HG03066 (cell line): ENCODE data around the gene GPR65.

Experiments used
- ATAC-seq: cut with Tn5 transposase; IDR thresholded peaks from one replicate; pipeline ENCODE4 v1.9.1; 2021; ENCODE audit warnings: low read depth; ENCODE audit not compliant: unreplicated experiment

The GPR65 gene

GRCh38 chr14:88005050-88005481, at the start of gene GPR65:
TSS of gene GPR65 (plus strand) at chr14:88005135. CDS start at chr14:88010848, 5,713 bp downstream.
- peak; percentile 65 for ATAC-seq

- ATAC-seq: no peak
Observed at GRCh38 chr14:87955501-87955900, 49.4 kb upstream of the GPR65 start.

GRCh38 chr14:87960013-87960787, 44.7 kb upstream of the GPR65 start:
- ATAC-seq: no peak

- no peak for ATAC-seq
Observed at GRCh38 chr14:87961246-87961645, 43.7 kb upstream of the GPR65 start.

GRCh38 chr14:87966816-87967215, 38.1 kb upstream of the GPR65 start:
- no peak for ATAC-seq

GRCh38 chr14:87967496-87967895, 37.4 kb upstream of the GPR65 start:
- no peak for ATAC-seq

- peak; percentile 86 for ATAC-seq
Observed at GRCh38 chr14:87971010-87971409, 33.9 kb upstream of the GPR65 start.

GRCh38 chr14:87975636-87976035, 29.3 kb upstream of the GPR65 start:
- ATAC-seq: no peak

GRCh38 chr14:87979689-87980088, 25.2 kb upstream of the GPR65 start:
- ATAC-seq: no peak

GRCh38 chr14:87989221-87989955, 15.5 kb upstream of the GPR65 start:
- ATAC-seq: no peak

- no peak for ATAC-seq
Observed at GRCh38 chr14:87989956-87990299, 15.0 kb upstream of the GPR65 start.

- ATAC-seq: no peak
Observed at GRCh38 chr14:87990682-87991081, 14.3 kb upstream of the GPR65 start.

- ATAC-seq: peak; percentile 21
Observed at GRCh38 chr14:87992346-87992717, 12.6 kb upstream of the GPR65 start.

- ATAC-seq: peak; percentile 84
Observed at GRCh38 chr14:87992718-87993628, 12.0 kb upstream of the GPR65 start, which contains the start of gene GALC. TSS of gene GALC (minus strand) at chr14:87993182. CDS start at chr14:87993164, 18 bp downstream.

GRCh38 chr14:87994974-87995373, 10.0 kb upstream of the GPR65 start:
- peak; percentile 28 for ATAC-seq

GRCh38 chr14:87995500-87996290, 9.2 kb upstream of the GPR65 start:
- ATAC-seq: no peak

- no peak for ATAC-seq
Observed at GRCh38 chr14:87996291-87996592, 8.7 kb upstream of the GPR65 start.

GRCh38 chr14:87998482-87998881, 6.5 kb upstream of the GPR65 start:
- no peak for ATAC-seq

GRCh38 chr14:87999277-87999676, 5.7 kb upstream of the GPR65 start:
- no peak for ATAC-seq

GRCh38 chr14:88002421-88003075, 2.4 kb upstream of the GPR65 start:
- no peak for ATAC-seq
